Muscle of arm (tissue), 12 donors: Measurements from ENCODE around the gene ZMYND8. TPM values are rescaled to one million over a fixed set of nuclear protein-coding genes. Genes with fewer than 3 reads are reported as not detected.
"Not testable (repeated sequence)": the region's sequence is repeated elsewhere in the genome, so short reads cannot be mapped to it uniquely, and the experiment has no call there.

Experiments
- DNase-seq: peaks from one replicate; pipeline ENCODE4 v3.0.0-alpha.2; 2013
- polyA plus RNA-seq, 12 donors: library from polyadenylated mRNA; unstranded; fragments of 120-200 nt; gene quantifications; one replicate each; pipeline ENCODE4 v1.2.1, GENCODE V29; 2013; ENCODE audit not compliant: insufficient read length in 12 of 12

Gene ZMYND8
- polyA plus RNA-seq, 12 donors, result 14.7 to 83.9 (median 17.1) TPM

DNA sequence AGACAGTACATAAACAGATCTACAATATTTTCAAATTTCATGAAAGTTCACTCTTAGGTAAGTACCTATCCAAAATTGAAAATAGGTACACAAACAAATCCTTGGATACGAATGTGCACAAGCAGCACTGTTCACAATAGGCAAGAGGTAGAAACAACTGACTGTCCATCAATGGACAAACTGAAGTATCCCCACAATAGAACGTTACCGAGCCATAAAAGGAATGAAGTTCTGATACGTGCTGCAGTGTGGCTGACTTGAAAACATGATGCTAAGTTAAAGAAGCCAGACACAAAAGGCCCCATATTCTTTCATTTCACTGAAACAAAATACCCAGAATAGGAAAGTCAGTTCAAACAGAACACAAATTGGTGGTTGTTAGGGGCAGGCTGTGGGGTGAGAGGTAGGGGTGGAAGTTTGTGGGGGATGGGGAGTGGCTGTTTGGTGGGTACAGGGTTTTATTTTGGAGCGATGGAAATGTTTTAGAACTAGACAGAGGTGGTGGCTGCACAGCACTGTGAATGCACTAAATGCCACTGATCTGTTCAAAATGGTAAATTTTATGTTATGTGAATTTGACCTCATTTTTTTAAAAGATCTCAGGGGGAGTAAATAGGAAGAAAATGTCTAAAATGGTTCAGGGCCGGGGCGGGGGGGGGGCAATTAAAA lies 89.5 kb downstream of the ZMYND8 start:
- DNase-seq, result no peak

DNA sequence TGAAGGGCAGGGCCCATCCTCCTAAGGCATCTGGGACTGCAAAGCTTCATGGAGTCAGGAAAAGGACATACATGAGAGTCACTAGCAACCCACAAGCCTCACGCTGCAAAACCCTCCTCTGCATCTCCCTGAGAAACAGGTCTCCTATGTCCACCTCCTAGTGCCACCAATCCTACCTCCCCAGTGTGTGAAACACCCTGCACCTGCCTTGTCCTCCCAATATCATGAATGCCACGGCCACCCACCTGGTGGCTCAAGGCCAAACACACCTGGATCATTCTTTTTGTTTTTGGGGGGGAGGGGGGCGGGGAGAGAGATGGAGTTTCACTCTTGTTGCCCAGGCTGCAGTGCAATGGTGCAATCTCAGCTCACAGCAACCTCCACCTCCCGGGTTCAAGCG lies 90.5 kb downstream of the ZMYND8 start:
- DNase-seq, result no peak

DNA sequence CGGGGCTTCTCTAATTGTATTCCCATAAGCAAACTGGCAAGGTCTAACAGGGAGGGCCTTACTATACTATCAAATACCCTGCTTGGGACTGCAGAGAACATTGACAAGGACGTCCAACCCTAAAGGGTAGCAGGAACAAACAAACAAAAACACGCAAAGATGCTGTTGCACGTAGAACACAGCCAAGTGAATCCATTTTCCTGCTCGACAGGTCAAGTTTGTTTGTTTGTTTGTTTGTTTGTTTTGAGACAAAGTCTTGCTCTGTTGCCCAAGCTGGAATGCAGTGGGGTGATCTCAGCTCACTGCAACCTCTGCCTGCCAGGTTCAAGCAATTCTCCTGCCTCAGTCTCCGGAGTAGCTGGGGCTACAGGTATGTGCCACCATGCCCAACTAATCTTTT lies 91.3 kb downstream of the ZMYND8 start:
- DNase-seq, result no peak

DNA sequence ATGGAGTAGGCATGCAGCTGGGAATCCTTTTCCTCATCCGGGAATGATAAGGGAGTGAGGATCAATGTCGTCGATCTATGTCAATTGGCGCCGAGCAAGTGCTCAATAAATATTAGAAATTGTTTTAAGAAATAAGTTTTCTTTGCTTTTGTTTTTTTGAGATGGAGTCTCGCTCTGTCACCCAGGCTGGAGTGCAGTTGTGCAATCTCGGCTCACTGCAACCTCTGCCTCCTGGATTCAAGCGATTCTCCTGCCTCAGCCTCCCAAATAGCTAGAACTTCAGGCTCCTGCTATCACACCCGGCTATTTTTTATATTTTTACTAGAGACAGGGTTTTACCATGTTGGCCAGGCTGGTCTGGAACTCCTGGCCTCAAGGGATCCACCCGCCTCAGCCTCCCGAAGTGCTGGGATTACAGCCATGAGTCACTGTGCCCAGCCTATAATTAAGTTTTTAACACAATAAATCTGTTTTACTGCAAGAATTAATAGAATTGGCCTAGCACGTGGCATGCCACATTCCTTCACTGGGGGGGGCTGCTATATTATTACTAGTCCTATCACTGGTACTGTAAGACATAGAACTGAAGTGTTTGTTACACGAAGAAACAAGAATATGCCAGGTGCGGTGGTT lies 92.2 kb downstream of the ZMYND8 start:
- not testable (repeated sequence) for DNase-seq

DNA sequence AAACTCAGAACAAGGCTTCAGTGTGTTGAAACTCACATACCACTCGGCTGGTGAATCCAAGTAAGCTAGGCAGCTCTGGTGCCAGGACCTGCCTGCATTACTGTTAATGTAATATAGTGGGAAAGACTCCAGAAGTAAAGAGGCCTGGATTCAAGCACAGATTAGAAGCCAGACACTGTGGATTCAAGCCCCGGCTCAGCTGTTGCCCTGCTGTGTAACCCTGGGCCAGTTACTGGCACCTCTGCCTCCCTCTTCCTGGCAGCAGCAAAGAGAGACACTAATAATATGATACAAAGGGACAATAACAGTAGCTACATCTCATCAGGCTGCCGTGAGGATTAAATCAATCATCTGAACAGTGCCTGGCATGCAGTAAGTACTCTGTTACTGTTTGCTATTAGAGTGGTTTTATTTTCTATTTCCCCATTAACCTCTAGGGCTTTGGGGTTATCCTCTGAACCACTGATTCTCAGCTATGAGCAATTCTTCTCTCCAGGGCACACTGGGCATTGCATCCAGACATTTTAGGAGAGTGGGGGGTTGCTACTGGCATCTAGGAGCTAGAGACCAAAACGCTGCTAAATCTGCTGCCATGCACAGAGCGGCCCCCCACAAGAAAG lies 92.9 kb downstream of the ZMYND8 start:
- DNase-seq, result no peak

DNA sequence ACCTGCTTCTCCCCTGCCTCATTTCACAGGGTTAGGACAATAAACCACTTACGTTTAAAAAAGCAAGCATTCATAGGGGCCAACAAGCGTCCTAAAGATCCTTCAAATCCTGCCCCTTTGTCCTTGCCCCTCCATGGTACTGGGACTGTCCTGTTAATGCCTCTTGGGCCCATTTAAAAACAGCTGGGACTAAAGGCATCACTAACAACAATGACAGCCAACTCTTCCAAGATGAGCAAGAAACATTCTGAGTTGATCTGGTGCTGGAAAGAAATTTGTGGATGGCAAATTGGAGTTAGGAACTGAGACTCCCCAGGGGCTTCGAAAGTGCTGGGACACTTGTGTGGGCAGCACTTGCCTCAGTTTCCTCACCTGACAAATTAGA lies 93.4 kb downstream of the ZMYND8 start:
- DNase-seq, result no peak

DNA sequence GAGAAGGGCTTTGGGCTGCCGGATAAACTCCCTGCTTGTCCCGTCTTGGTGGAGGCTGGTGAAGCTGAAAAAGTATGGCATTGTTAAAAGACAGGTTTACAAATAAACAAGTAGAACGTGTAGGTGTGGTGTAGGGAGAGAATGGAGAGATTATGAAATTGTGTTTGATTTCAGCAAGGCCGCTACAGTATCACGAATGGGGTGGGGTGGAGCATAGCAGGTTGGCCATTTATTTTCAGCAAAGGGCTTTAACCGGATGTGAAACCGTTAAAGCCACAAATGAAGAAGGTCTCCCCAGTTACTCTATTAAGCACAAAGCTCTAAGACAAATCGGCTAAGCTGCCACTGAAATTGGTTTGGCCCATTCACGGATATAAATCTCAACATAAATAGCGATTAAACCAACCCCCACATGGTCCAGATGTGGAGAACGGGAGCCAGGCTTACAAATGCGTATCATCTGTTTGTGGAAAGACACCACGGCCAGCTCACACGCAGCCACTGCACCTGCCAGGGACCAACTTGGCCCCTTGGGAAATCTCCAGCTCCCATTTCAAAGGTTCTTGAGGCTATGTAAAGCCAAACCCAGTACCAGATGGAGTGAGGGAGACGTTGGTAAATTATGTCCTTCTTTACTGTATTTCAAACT lies 94.0 kb downstream of the ZMYND8 start:
- no peak for DNase-seq

DNA sequence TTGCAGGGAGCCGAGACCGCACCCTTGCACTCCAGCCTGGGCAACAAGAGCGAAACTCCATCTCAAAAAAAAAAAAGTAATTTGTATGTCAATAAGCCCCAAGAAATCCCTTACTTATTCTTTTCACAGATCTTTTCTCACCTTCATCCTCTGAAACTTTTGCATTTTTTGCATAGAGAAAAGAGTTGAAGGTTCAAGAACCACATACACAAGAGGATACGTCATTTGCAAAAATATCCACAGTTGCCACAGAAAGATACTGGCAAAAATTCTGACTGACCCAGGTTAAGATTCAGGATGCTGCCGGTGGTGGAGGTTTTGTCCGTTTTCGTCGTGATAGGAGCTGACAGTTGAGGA lies 94.5 kb downstream of the ZMYND8 start:
- no peak for DNase-seq

DNA sequence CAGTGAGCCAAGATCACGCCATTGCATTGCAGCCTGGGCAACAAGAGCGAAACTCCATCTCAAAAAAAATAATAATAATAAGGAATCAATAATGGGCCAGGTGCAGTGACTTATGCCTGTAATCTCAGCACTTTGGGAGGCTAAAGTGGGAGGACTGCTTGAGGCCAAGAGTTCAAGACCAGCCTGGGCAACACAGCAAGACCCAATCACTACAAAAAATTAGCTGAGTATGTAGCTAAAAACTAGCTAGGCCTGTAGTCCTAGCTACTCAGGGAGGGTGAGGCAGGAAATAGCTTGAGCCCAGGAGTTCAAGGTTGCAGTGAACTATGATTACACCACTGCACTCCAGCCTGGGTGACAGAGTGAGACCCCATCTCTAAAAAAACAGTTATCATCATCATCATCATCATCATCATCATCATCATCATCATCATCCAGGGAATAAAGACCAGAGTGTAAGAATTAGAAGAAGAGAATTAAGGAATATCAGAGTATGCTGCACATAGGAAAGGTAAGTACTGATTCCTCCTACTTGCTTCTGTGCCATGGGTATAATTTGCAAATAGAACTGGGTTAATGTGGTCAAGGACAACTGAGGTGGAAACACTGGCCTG lies 95.2 kb downstream of the ZMYND8 start:
- not testable (repeated sequence) for DNase-seq

DNA sequence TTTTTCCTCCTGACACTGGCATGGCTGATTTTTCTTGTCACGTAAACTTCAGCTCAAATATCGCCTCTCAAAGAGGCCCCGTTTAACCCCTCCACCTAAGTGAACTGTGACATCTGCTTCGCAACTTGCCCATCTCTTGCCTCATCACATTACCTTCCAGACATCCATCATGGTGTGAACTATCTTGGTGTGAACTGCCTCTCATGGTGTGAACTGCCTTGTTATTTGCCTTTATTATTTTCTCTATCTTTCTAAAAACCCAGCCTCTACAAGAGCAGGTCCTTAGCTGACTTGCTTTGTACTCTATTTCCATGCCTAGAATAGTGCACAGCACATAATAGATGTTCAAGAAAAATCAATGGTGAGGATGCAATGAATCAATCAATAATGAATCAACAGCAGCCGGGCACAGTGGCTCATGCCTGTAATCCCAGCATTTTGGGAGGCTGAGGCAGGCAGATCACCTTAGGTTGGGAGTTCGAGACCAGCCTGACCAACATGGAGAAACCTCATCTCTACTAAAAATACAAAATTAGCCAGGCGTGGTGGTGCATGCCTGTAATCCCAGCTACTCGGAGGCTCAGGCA lies 95.9 kb downstream of the ZMYND8 start:
- not testable (repeated sequence) for DNase-seq

DNA sequence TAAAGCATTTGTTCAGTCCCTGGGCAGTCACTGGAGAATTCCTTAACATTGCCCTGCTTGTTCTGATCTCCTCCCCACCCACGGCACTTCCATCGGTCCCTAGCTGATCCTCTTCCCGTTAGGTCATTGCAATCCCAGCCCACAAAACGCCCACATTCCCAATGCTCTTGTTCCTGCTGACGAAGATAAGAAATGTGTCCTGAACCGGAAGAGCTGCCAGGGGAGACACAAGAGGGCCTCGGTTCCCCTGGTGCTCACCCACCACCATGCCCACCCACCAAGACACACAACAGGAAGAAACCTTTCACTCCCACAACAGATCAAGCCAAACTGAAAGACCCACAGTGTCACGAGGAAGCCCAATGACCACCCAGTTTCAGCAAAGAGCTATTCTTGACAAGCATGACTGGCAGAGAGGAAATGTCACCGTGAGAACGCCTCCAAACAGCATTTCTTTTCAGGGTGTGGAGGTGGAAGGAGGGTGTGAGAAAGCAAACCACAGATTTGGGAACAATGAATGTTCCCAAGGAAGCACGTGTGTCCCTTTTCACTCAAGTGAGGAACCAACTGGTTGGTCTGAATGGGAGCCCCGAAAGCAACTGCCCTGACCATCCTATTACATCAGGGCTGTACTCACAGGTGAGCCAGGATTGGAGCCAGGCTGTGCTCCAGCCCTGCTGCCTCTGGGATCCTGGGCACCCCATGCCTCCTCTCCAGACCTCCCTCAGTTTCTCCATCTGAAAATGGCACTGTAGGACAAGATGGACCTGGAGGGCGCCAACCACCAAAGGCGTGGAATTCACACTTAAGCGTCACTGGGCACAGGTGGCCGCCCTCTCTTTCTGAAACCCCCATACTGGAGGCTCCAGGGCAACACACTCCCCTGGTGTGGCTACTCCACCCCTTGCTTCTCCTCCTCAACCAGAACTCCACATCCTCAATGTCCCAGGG lies 97.5 kb downstream of the ZMYND8 start:
- DNase-seq, result no peak

DNA sequence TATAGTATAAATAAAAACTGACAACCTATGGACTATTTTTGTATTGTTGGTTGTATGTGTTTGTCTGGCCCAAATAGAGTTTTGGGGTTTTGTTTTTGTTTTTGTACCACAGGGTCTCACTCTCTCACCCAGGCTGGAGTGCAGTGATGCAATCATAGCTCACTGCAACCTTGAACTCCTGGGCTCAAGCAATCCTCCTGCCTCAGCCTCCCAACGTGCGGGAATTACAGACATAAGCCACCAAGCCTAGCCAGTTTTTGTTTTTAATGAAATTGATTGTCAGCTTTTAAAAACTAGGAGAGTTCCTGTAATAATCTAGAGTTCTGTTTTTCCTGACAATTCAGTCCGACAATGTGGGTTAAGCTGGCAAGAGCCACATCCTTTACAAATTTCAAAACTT lies 98.7 kb downstream of the ZMYND8 start:
- DNase-seq, result no peak

DNA sequence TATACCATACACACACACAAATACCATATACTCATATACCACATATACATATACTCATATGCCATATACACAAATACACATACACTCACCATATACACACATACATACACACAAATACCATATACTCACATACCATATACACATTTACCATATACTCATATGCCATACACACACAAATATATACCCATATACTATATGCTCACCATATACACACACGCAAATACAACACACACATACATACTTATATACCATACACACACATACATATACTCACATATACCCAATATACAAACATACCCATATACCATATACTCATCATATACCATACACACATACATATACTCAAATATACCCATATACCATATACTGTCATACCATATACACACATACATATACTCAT lies 99.2 kb downstream of the ZMYND8 start:
- DNase-seq, result no peak

DNA sequence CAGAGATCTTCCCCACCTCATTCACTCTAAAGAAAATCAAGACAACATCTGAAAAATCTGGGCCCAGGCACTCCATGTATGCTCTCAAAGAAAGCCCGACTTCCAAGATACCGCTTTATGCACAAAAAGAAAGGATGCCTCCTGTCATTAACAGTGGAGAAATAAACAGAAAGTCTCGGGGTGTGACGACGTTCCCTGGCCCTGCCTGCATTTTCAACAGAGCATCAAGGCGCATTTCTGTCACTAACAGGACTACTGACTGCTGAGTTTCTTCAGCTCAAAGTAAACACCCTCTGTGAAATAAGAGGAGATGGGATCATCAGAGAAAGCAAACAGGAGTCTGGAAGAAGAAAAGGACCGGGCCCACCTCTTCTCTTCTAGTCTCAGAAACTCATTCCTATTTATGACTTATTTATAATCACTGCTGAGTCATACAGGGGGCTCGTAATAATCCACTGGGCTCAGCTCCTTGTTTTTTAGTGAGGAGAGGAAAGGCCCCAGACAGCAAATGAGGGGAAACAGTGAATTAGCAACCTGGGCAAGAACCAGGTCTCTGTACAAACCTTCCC lies 99.7 kb downstream of the ZMYND8 start:
- DNase-seq, result no peak

DNA sequence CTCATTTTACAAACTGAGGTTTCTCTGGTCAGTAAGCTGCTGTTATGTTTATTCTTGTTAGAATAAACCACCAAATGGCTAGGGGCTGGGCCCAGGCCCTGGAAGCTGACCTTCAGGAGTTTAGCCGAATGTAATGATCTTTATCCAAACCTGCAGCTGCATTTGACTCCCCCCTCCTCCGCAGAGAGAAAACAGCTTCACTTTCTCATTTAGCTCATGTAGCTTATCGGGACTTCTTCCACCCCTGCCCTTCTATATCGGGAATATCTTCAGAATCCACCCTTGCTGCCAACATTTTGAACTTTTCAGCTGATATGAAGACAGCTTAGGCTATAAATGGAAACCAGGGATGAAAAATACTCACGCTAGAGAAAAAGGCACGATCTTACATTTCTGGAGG lies 102.6 kb downstream of the ZMYND8 start:
- no peak for DNase-seq

DNA sequence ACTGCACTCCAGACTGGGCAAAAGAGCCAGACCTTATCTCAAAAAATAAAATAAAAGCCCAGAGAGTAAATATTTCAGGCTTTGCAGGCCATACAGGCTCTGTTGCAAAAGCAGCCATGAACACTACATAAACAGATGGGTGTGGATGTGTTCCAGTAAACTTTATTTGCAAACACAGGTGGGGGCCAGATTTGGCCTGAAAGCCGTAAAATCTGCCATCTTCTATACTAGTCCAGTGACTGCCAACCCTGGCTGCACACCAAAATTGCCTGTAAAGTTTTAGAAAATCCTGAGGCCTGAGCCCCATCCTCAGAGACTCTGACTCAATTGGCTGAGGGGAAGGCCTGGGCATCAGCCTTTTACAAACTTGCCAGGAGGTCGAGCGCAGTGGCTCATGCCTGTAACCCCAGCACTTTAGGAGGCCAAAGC lies 103.6 kb downstream of the ZMYND8 start:
- no peak for DNase-seq

DNA sequence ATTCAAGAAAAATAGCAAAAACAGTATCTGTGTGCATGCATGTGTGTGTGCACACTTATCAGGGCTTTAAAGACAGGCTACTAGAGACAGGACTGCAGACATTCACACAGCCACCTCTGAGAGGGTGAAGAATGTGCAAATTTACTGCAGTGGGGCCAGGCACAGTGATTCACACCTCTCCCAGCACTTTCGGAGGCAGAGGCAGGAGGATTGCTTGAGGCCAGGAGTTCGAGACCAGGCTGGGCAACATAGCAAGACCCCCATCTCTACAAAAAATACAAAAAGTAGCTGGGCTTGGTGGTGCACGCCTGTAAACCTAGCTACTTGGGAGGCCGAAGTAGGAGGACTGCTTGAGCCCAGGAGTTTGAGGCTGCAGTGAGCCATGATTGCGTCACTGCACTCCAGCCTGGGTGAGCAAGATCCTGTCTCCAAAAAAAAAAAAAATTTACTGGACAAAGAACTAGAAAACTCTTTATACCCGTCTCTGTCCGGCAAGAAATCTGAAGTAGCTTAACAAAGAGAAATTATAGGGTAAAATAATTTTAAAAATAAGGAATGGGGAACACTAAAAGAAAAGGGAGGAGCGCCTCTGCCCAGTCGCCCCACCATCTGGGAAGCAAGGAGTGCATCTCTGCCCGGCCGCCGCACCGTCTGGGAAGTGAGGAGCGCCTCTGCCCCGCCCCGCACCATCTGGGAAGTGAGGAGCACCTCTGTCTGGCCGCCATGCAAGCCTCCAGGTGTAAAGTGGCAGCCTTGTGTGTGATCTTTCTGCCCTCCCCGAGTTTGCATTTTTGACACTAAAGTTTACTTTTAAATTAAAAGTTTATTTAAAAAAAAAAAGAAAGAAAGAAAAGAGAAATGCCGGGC lies 105.1 kb downstream of the ZMYND8 start:
- DNase-seq, result no peak

DNA sequence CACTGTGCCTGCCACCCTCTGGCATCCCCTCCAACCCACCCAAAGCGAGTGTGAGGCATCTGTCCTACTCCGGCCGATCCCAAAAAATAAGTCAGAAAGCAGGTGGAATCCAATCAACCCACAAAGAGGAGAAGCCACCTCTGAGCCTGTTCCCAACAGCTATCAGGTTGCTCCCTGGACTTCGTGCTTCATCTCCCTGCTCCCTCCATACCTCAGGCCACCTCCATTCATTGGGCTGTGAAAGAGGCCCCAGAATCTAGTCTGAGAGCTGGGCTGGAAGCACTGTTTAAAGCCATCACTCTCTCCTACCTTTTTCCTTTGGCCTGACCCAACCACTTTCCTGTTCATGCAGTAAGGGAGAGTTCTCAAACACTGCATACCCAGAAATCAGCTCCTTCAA lies 106.1 kb downstream of the ZMYND8 start:
- DNase-seq, result no peak

DNA sequence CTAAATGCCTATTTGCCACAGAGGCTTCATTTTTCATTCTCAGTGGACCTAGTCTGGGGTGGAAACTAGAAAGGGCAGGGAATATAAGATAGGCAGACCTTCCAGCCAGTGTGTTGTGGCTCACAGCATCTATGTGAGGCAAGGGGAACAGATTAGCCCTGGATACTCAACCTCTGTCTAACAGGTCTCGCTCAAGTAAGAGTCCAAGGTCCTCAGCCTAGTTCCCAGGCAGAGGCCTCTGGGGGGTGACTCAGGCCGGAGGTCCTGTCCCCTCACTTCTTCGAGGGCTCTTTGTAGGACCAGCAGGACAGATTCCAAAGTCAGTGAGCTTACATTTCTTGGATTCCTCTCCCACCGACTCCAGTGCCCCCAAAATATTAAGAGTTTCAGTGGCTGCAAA lies 106.6 kb downstream of the ZMYND8 start:
- no peak for DNase-seq
